Astrocyte (in vitro differentiated cells and primary cell): ENCODE data around the gene CIPC. TPM values are rescaled to one million over a fixed set of nuclear protein-coding genes. Genes with fewer than 3 reads are reported as not detected.

ENCODE experiments used
- DNase-seq: peaks from one replicate; pipeline ENCODE4 v3.0.0-alpha.2; 2010; ENCODE audit warnings: low read depth
- FAIRE-seq: peaks from 2 replicates; lab custom pipeline; 2011; peaks lifted over from hg19 to GRCh38; lab: Jason Lieb, UNC
- H2AFZ ChIP-seq: 2 replicates; pipeline ENCODE4 v1.6.0; 2012; ENCODE audit warnings: low read depth, low read length, inconsistent platforms
- H3K27ac ChIP-seq: 2 replicates; pipeline ENCODE4 v1.5.1; 2011; ENCODE audit warnings: low read depth, low read length, inconsistent platforms
- H3K27me3 ChIP-seq: 2 replicates; pipeline ENCODE4 v1.6.0; 2011; ENCODE audit warnings: low read length, inconsistent platforms; ENCODE audit not compliant: insufficient read depth
- H3K36me3 ChIP-seq: 2 replicates; pipeline ENCODE4 v1.5.1; 2011; ENCODE audit warnings: low read length, inconsistent platforms; ENCODE audit not compliant: insufficient read depth
- H3K4me1 ChIP-seq: 2 replicates; pipeline ENCODE4 v1.5.1; 2011; ENCODE audit warnings: low read length, inconsistent platforms; ENCODE audit not compliant: insufficient read depth
- H3K4me2 ChIP-seq: 2 replicates; pipeline ENCODE4 v1.6.0; 2012; ENCODE audit warnings: low read length, inconsistent platforms
- H3K4me3 ChIP-seq: 2 replicates; pipeline ENCODE4 v1.5.1; 2011; ENCODE audit warnings: low read depth, mild to moderate bottlenecking, low read length, inconsistent platforms; ENCODE audit not compliant: insufficient read depth
- H3K79me2 ChIP-seq: 2 replicates; pipeline ENCODE4 v1.6.0; 2012; ENCODE audit warnings: mild to moderate bottlenecking, low read length, inconsistent platforms; ENCODE audit not compliant: insufficient read depth
- H3K9ac ChIP-seq: 2 replicates; pipeline ENCODE4 v1.6.0; 2012; ENCODE audit warnings: mild to moderate bottlenecking, low read length, inconsistent platforms
- H3K9me3 ChIP-seq: 2 replicates; pipeline ENCODE4 v1.5.1; 2012; ENCODE audit warnings: low read depth, mild to moderate bottlenecking, low read length, inconsistent platforms; ENCODE audit not compliant: insufficient read depth
- H4K20me1 ChIP-seq: 2 replicates; pipeline ENCODE4 v1.6.0; 2012; ENCODE audit warnings: low read length, inconsistent platforms; ENCODE audit not compliant: insufficient read depth
- H3K27ac Mint-ChIP-seq: one replicate; pipeline ENCODE4 v1.8.0; 2021; ENCODE audit warnings: mild to moderate bottlenecking, mixed read lengths; ENCODE audit not compliant: unreplicated experiment
- H3K27me3 Mint-ChIP-seq: one replicate; pipeline ENCODE4 v1.8.0; 2021; ENCODE audit warnings: low read depth, mixed read lengths; ENCODE audit not compliant: unreplicated experiment
- H3K36me3 Mint-ChIP-seq: one replicate; pipeline ENCODE4 v1.8.0; 2021; ENCODE audit warnings: low read depth, mixed read lengths; ENCODE audit not compliant: unreplicated experiment
- H3K4me1 Mint-ChIP-seq: one replicate; pipeline ENCODE4 v1.8.0; 2021; ENCODE audit warnings: low read depth, mixed read lengths; ENCODE audit not compliant: unreplicated experiment
- H3K4me3 Mint-ChIP-seq: one replicate; pipeline ENCODE4 v1.8.0; 2021; ENCODE audit warnings: mild to moderate bottlenecking, moderate library complexity, mixed read lengths; ENCODE audit not compliant: unreplicated experiment
- H3K9me3 Mint-ChIP-seq: one replicate; pipeline ENCODE4 v1.8.0; 2021; ENCODE audit warnings: mild to moderate bottlenecking, mixed read lengths; ENCODE audit not compliant: unreplicated experiment
- CTCF ChIP-seq: IDR thresholded peaks from 2 replicates; pipeline ENCODE4 v1.5.1; 2011; ENCODE audit warnings: low read depth, mild to moderate bottlenecking, inconsistent platforms, low read length, moderate library complexity; ENCODE audit not compliant: insufficient read depth
- EZH2 ChIP-seq: IDR thresholded peaks from 2 replicates; pipeline ENCODE4 v1.6.1; 2012; ENCODE audit warnings: mild to moderate bottlenecking, low read length, inconsistent platforms; ENCODE audit not compliant: insufficient read depth
- total RNA-seq: library from RNA; stranded (reverse); gene quantifications from 2 replicates; pipeline ENCODE4 v1.2.1, GENCODE V29; 2021

CIPC gene
- total RNA-seq, 1 donor from 2014 or later, result 20.2 TPM

DNA sequence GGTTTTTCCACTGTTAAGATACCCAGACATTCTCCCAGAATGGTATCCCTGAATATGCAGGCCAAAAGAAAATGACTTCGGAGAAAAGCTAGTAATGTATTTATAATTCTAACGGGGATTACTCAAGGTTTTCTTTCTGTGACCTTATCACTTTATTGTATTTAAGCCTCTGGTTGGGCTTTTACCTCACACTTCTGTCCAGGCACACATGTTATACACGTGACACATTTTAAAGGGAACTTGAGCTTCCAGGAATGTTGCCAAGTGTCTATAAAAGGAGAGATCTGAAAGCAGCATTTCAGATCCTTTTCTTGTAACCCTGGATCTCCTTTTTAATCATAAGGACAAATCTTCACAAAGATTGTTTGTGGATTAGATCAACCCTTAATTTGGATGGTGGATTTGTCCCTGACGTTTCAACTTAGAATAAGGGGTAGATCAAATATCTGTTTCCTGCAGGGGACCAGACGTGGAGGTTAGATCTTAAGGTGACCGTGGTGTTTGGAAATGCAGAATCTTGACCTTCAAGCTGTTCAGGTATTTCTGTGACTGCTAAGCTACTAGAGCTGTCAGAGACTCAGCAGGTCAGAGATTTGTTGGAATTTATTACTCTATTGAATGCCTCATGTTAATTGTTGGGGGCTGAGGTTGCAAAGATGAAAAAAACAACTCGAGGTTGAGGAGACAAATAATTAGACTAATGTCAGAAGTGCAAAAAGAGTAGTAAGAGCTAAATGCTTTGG, 1.5 kb downstream of the CIPC start:
- Mint-ChIP-seq H3K9me3 (no peaks in the 10 kb centered on the region), H3K36me3 (no peaks in the 10 kb centered on the region), H3K27me3 (no peaks in the 10 kb centered on the region), H3K4me3 (peak overlapping the region; percentile 86), H3K4me1 (peaks cover 20% of the 10 kb centered on the region), H3K27ac (no peak overlapping the region)
- Histone ChIP-seq H3K4me1 (peaks cover 22% of the 10 kb centered on the region), H3K36me3 (no peaks in the 10 kb centered on the region), H3K9me3 (no peaks in the 10 kb centered on the region), H3K27me3 (no peaks in the 10 kb centered on the region), H3K27ac (no peak overlapping the region), H3K9ac (peak overlapping the region; percentile 98), H3K4me3 (no peak overlapping the region), H3K79me2 (peaks cover 46% of the 10 kb centered on the region), H2AFZ (no peak overlapping the region), H4K20me1 (peaks cover 6% of the 10 kb centered on the region), H3K4me2 (peak overlapping the region; percentile 97)
- DNase-seq, result peak; percentile 58
- no peak for FAIRE-seq
- TF ChIP-seq CTCF (no peak), EZH2 (no peak)

DNA sequence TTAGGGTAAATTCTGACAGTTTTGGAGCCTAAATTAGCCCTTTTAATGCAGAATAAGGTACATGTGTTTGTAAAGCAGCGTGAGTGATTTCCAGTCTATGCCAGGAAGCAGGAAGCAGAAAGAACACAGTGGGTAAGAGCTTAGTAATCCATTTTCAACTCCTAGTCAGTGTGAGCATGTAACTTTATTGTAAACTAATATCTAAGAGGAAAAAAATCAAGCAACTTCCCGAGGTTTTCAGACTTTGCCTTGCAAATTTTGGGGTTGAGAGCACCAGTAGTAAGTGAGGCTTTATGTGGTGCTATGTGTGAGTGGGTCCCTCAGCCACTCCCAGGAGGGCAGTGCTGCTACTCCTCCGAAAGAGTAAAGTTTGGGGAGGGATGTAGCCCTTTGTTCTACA, 2.9 kb downstream of the CIPC start:
- no peaks in the 10 kb centered on the region for H3K36me3 ChIP-seq
- H3K9me3 ChIP-seq, result no peaks in the 10 kb centered on the region
- TF ChIP-seq CTCF (no peak), EZH2 (no peak)
- peaks cover 32% of the 10 kb centered on the region for H3K4me1 Mint-ChIP-seq
- H3K4me3 ChIP-seq, result no peak overlapping the region
- H3K27ac ChIP-seq, result no peak overlapping the region
- peaks cover 14% of the 10 kb centered on the region for H4K20me1 ChIP-seq
- H3K4me2 ChIP-seq, result no peak overlapping the region
- H3K36me3 Mint-ChIP-seq, result no peaks in the 10 kb centered on the region
- no peak overlapping the region for H3K27ac Mint-ChIP-seq
- FAIRE-seq (no peak), DNase-seq (no peak)
- H3K4me3 Mint-ChIP-seq, result no peak overlapping the region
- H3K27me3 Mint-ChIP-seq, result no peaks in the 10 kb centered on the region
- no peaks in the 10 kb centered on the region for H3K9me3 Mint-ChIP-seq
- H3K4me1 ChIP-seq, result peaks cover 22% of the 10 kb centered on the region
- no peaks in the 10 kb centered on the region for H3K27me3 ChIP-seq
- peaks cover 46% of the 10 kb centered on the region for H3K79me2 ChIP-seq
- no peak overlapping the region for H2AFZ ChIP-seq
- H3K9ac ChIP-seq, result no peak overlapping the region

GRCh38 chr14:77102154-77102553, 4.1 kb downstream of the CIPC start:
- no peaks in the 10 kb centered on the region for H3K36me3 Mint-ChIP-seq
- H3K27me3 Mint-ChIP-seq, result no peaks in the 10 kb centered on the region
- Histone ChIP-seq H3K4me2 (no peak overlapping the region), H3K4me3 (no peak overlapping the region), H3K36me3 (no peaks in the 10 kb centered on the region), H3K27ac (no peak overlapping the region), H3K9ac (no peak overlapping the region), H3K27me3 (no peaks in the 10 kb centered on the region), H3K9me3 (no peaks in the 10 kb centered on the region), H2AFZ (no peak overlapping the region), H3K79me2 (peaks cover 42% of the 10 kb centered on the region), H4K20me1 (peaks cover 14% of the 10 kb centered on the region), H3K4me1 (peaks cover 16% of the 10 kb centered on the region)
- H3K4me1 Mint-ChIP-seq, result peaks cover 33% of the 10 kb centered on the region
- H3K9me3 Mint-ChIP-seq, result no peaks in the 10 kb centered on the region
- TF ChIP-seq CTCF (no peak), EZH2 (no peak)
- DNase-seq (no peak), FAIRE-seq (no peak)
- H3K4me3 Mint-ChIP-seq, result no peak overlapping the region
- no peak overlapping the region for H3K27ac Mint-ChIP-seq
